HG02763 (cell line): ENCODE data around the gene AP2S1.
"Not testable (repeated sequence)": the region's sequence is repeated elsewhere in the genome, so short reads cannot be mapped to it uniquely, and the experiment has no call there.

Source experiments
- ATAC-seq: cut with Tn5 transposase; IDR thresholded peaks from one replicate; pipeline ENCODE4 v1.9.1; 2021; ENCODE audit warnings: mild to moderate bottlenecking, moderate library complexity; ENCODE audit not compliant: unreplicated experiment

AP2S1 gene

DNA sequence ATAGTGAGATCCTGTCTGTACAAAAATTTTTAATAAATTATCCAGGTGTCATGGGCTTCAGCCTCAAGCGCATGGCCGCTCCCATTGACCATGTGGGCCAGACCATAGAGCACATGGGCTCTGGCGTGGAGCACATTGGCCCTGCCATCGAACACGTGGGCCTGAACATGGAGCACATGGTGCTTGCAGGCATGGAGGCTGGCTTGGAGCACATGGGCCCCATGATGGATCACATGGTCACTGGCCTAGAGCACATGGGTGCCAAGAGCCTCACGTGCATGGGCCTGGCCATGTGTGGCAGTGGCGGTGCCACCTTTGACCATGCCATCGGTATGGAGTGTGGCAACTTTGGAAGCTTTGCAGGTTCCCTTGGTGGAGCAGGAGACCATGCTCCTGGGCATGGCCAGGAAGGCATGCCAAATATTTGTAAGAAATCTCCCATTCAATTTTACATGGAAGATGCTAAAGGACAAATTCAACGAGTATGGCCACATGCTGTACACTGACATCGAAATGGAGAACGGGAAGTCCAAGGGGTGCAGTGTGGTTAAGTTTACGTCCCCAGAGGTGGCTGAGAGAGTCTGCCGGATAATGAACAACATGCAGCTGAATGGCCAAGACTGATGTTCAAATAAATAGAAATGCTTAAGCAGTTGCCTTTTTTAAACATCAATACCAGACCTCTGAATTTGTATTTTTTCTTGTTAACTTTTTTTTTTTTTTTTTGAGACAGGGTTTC lies 40.9 kb downstream of the AP2S1 start:
- ATAC-seq: no peak

DNA sequence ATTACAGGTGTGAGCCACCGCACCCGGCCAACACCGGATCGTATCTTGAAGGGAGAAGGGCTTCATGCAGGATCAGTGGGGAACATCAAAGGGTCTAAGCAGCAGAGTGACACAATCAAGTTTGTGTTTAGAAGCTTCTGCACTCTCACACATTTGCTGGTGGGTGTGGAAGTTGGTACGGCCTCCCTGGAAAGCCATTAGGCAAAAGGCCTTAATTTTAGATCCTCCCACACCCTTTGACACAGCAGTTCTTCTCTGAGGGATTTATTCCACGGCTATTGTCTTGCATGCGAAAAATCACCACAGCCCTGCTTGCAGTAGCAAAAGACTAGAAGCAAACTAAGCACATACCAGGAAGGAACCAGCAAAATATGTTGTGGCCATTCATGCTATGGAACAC lies 44.0 kb downstream of the AP2S1 start:
- no peak for ATAC-seq

DNA sequence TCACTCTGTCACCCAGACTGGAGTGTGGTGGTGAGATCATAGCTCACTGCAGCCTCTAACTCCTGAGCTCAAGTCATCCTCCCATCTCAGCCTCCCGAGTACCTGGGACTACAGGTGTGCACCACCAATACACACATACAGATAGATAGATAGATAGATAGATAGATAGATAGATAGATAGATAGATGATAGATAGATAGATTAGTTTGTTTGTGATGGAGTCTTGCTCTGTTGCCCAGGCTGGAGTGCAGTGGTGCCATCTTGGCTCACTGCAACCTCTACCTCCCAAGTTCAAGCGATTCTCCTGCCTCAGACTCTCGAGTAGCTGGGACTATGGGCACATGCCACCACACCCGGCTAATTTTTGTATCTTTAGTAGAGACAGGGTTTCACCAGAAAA lies 46.2 kb downstream of the AP2S1 start:
- ATAC-seq: not testable (repeated sequence)

DNA sequence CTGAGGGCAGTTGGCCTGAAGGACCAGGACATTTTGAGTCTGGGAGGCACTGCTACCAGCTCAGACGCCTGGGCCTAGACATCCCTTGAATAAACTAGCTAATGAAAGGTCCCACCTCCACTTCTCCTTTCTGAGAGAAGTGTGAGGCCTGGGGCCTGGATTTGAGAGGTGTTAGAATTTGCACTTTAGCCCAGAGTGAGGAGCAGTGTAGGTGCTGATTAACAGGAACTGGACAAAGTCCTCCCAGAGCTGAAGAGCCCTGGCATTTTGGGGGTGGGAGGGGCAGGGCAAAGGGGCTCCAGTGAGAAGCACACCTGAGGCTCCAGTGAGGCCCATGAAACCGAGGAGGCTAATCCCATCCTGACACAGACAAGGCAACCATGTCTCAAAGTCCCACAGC lies 47.1 kb downstream of the AP2S1 start:
- ATAC-seq: no peak

- ATAC-seq: no peak
Observed at GRCh38 chr19:46802152-46802551, 48.5 kb downstream of the AP2S1 start.

DNA sequence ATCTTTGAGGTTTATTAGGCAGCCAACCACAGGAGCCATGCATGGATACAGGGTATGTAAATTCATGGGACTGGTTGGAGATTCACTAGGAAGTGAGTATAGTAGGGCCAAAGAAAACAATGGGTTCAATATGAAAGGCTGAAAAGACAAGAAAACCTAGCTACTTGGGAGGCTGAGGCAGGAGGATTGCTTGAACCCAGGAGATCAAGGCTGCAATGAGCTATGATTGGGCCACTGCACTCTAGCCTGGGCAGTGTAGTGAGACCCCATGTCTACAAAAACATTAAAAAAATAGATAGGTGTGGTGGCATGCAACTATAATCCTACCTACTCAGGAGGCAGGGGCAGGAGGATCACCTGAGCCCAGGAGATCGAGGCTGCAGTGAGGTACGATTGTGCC lies 51.9 kb downstream of the AP2S1 start:
- no peak for ATAC-seq

DNA sequence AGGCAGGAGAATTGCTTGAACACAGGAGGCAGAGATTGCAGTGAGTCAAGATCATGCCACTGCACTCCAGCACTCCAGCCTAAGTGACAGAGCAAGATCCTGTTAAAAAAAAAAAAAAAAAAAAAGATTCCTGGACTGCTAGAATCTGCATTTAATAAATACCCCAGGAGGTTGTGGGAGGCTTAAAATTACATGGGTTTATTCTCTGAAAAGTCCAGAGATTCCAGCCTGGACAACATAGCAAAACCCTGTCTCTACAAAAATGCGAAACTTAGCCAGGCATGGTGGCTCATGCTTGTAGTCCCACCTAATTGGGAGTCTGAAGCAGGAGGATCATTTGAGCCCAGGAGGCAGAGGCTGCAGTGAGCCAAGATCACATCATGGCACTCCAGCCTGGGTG lies 52.8 kb downstream of the AP2S1 start:
- ATAC-seq: no peak

- no peak for ATAC-seq
Observed at GRCh38 chr19:46791944-46792343, 58.7 kb downstream of the AP2S1 start.

GRCh38 chr19:46789371-46789770 lies 61.3 kb downstream of the AP2S1 start:
- ATAC-seq: no peak

- ATAC-seq: no peak
Observed at GRCh38 chr19:46788968-46789338, 61.7 kb downstream of the AP2S1 start.

DNA sequence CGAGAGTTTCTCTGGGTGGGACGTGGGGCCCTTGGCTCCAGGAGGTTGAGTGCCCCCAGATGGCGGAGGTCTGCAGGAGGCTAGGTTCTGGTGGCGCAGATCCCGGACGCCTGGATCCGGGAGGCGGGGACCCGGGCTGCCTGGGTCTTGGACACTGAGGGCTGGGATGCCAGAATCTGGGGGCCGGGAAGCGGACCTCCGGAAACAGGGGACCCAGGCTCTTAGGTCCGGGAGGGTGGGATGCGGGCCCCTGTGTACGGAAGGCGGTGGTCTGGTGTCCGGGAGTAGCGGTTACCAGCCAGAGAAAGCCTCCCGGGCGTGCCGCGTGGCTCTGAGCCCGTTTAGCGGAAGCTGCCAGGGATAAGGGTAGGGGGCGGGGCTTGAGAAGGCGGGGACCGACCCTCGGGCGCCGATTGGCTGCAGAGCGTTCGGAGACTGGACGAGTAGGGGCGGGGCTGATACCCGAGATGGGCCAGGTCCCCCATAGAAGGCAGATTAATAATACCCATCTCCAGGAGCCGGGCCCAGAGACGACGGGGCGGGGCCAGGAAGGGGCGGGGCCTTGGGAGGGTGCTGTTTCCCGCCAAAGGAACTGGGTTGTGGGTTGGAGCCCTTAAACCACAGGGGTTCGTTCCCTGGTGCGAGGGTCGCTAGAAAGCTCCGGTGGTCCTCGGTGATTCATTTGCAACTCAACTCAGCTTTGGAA lies 62.2 kb downstream of the AP2S1 start, which contains the start of gene SLC1A5:
SLC1A5 (minus strand) TSS at position 333 of the 706 bp plus-strand sequence. CDS start 629 bp downstream, outside the sequence.
- peak; percentile 57 for ATAC-seq
